Stomach (tissue), 4 donors: ENCODE results near the gene OFD1.

Experiments used
- CTCF ChIP-seq, 7 experiments: fragments of 450-650 bp in 4 of 7; fragments of 200-600 bp in 3 of 7; sonication (generic) in 3 of 7; IDR thresholded peaks; one replicate each; pipeline ENCODE4 v1.5.1; 2016 to 2019; ENCODE audit warnings: antibody characterized with exemption in 7 of 7, control low read depth in 2 of 7, mild to moderate bottlenecking in 1 of 7
- EP300 ChIP-seq: sonication (generic); formaldehyde crosslinking; IDR thresholded peaks from one replicate; pipeline ENCODE4 v1.6.1; 2017; ENCODE audit warnings: antibody characterized with exemption
- POLR2A ChIP-seq, 4 donors: fragments of 450-650 bp; IDR thresholded peaks; one replicate each; pipeline ENCODE4 v1.6.1; 2016; ENCODE audit warnings: antibody characterized with exemption in 4 of 4, control low read depth in 2 of 4, mild to moderate bottlenecking in 1 of 4, moderate library complexity in 1 of 4
- POLR2AphosphoS5 ChIP-seq, 3 donors: sonication (generic); formaldehyde crosslinking; IDR thresholded peaks; one replicate each; pipeline ENCODE4 v1.6.1; 2016; ENCODE audit warnings: antibody characterized with exemption in 3 of 3

DNA sequence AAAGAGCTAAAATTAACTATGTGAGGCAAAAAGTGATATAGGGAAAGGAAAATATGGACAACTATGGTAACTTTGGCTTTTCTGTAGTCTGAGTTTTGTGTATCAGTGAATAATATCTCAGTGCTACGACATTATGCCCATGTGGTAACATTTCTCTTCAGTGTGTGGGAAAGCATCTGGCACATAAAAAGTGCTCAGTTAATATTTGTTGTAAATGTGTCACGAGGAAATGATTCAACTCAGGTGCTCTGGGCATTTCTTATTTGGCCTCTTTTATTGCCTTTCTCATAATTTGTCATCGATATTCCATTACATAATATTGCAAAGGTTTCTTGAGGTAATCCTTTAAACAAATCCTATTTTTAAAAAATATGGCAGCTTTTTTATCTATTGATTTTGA lies 17.6 kb downstream of the OFD1 start:
- no peak for TF ChIP-seq CTCF (IDR thresholded peaks at IDR 0.05)
- no peak for TF ChIP-seq POLR2A (IDR thresholded peaks at IDR 0.05)
- no peak for TF ChIP-seq POLR2AphosphoS5 (IDR thresholded peaks at IDR 0.05)
- TF ChIP-seq EP300: no peak
